HCT116 (cell line): ENCODE data around the gene SLC39A10. TPM values are rescaled to one million over a fixed set of nuclear protein-coding genes. Genes with fewer than 3 reads are reported as not detected.

Experiments used
- ATAC-seq: fragments of 200-7000 bp; cut with Tn5 transposase; 2 replicates; pipeline ENCODE4 v1.9.1; 2020; ENCODE audit warnings: mild to moderate bottlenecking, moderate library complexity
- BruUV-seq: library from RNA; stranded (reverse); fragments of 400-500 nt; replicated peaks from 2 replicates; lab custom pipeline; 2021; lab: Mats Ljungman, UMichigan
- CTCF ChIA-PET: fragments of 300-600 bp; sonication (Branson Sonifier 250); formaldehyde crosslinking; loops from one replicate; lab custom pipeline; 2021; ENCODE audit warnings: antibody characterized with exemption; lab: Charles Lee
- POLR2A ChIA-PET: fragments of 300-600, 350-600 bp; sonication (Branson Sonifier 250); formaldehyde crosslinking; loops from one replicate; lab custom pipeline; 2021; ENCODE audit warnings: antibody characterized with exemption; lab: Charles Lee
- RAD21 ChIA-PET, 2 experiments: fragments of 300-600 bp; sonication (Branson Sonifier 250); formaldehyde crosslinking; loops; one replicate each; lab custom pipeline; 2023; ENCODE audit warnings: low total read pairs in 2 of 2; ENCODE audit not compliant: uncharacterized antibody in 2 of 2, unreplicated experiment in 2 of 2, low non-redundant PET in 1 of 2; lab: Charles Lee
- DNase-seq: peaks from one replicate; pipeline ENCODE4 v3.0.0-alpha.2; 2010; ENCODE audit warnings: low read depth, low spot score
- H2AFZ ChIP-seq: fragments of 200-600 bp; shearing (Covaris generic), sonication (generic); 2 replicates; pipeline ENCODE4 v1.6.1; 2017; ENCODE audit warnings: low read depth, mixed run types, mixed read lengths, antibody characterized with exemption, low read length; ENCODE audit not compliant: poor library complexity, severe bottlenecking
- H3K27ac ChIP-seq: 2 replicates; pipeline ENCODE4 v1.5.1; 2012; ENCODE audit warnings: low read depth, low read length
- H3K27me3 ChIP-seq: fragments of 200-600 bp; sonication (generic); 2 replicates; pipeline ENCODE4 v1.6.1; 2016; ENCODE audit warnings: mixed run types, low read length, mixed read lengths; ENCODE audit not compliant: insufficient read depth
- H3K36me3 ChIP-seq, 2 experiments: fragments of 200-500 bp in 1 of 2; fragments of 200-600 bp in 1 of 2; sonication (Bioruptor generic) in 1 of 2; sonication (generic) in 1 of 2; 2 replicates each; pipeline versions ENCODE4 v1.5.1 to v1.6.1; 2014 to 2016; ENCODE audit warnings: low read length in 2 of 2, inconsistent platforms in 1 of 2, mixed read lengths in 1 of 2, mixed run types in 1 of 2; ENCODE audit not compliant: insufficient read depth in 2 of 2, control insufficient read depth in 1 of 2
- H3K4me1 ChIP-seq, 2 experiments: fragments of 200-600 bp in 1 of 2; sonication (generic) in 1 of 2; 2 replicates each; pipeline versions ENCODE4 v1.5.1 to v1.6.1; 2012 to 2017; ENCODE audit warnings: low read length in 2 of 2, inconsistent platforms in 1 of 2, mild to moderate bottlenecking in 1 of 2, mixed read lengths in 1 of 2, mixed run types in 1 of 2, moderate library complexity in 1 of 2; ENCODE audit not compliant: insufficient read depth in 2 of 2, control insufficient read depth in 1 of 2
- H3K4me2 ChIP-seq: fragments of 200-600 bp; sonication (generic); 2 replicates; pipeline ENCODE4 v1.6.1; 2017; ENCODE audit warnings: mixed run types, low read length, mixed read lengths
- H3K4me3 ChIP-seq, 2 experiments: fragments of 200-600 bp in 1 of 2; sonication (generic) in 1 of 2; replicated peaks in 1 of 2; 2 replicates each; pipeline ENCODE4 v1.5.1; 2011 to 2016; ENCODE audit warnings: low read length in 2 of 2, control low read depth in 1 of 2, low read depth in 1 of 2, mild to moderate bottlenecking in 1 of 2, mixed read lengths in 1 of 2, mixed run types in 1 of 2
- H3K79me2 ChIP-seq: fragments of 200-600 bp; sonication (generic); 2 replicates; pipeline ENCODE4 v1.6.1; 2017; ENCODE audit warnings: mild to moderate bottlenecking, mixed run types, low read length, moderate library complexity, mixed read lengths; ENCODE audit not compliant: insufficient read depth
- H3K9ac ChIP-seq: fragments of 200-600 bp; sonication (generic); 2 replicates; pipeline ENCODE4 v1.6.1; 2016; ENCODE audit warnings: low read length, mixed read lengths
- H3K9me2 ChIP-seq: fragments of 200-600 bp; sonication (generic), shearing (Covaris generic); 2 replicates; pipeline ENCODE4 v1.6.1; 2017; ENCODE audit warnings: mixed run types, mild to moderate bottlenecking, moderate library complexity; ENCODE audit not compliant: insufficient read depth
- H3K9me3 ChIP-seq, 2 experiments: fragments of 200-500 bp in 1 of 2; fragments of 200-600 bp in 1 of 2; sonication (Bioruptor generic) in 1 of 2; sonication (generic) in 1 of 2; 2 replicates each; pipeline ENCODE4 v1.6.1; 2014 to 2017; ENCODE audit warnings: low read length in 2 of 2, mixed read lengths in 2 of 2, inconsistent platforms in 1 of 2, low read depth in 1 of 2, mild to moderate bottlenecking in 1 of 2, mixed run types in 1 of 2, moderate library complexity in 1 of 2; ENCODE audit not compliant: control insufficient read depth in 1 of 2, insufficient read depth in 1 of 2
- H4K20me1 ChIP-seq: fragments of 200-600 bp; sonication (generic), shearing (Covaris generic); 2 replicates; pipeline ENCODE4 v1.6.1; 2017; ENCODE audit warnings: mixed run types, mild to moderate bottlenecking, moderate library complexity; ENCODE audit not compliant: insufficient read depth
- CBX3 ChIP-seq: IDR thresholded peaks from 2 replicates; pipeline ENCODE4 v1.6.1; 2012; ENCODE audit warnings: low read depth
- CEBPB ChIP-seq: IDR thresholded peaks from 2 replicates; pipeline ENCODE4 v1.6.1; 2012; ENCODE audit warnings: low read depth
- EGR1 ChIP-seq: IDR thresholded peaks from 2 replicates; pipeline ENCODE4 v1.6.1; 2012; ENCODE audit warnings: low read depth
- ELF1 ChIP-seq: IDR thresholded peaks from 2 replicates; pipeline ENCODE4 v1.6.1; 2012; ENCODE audit warnings: low read depth, borderline replicate concordance
- EZH2 ChIP-seq: fragments of 200-600 bp; sonication (generic); IDR thresholded peaks from 2 replicates; pipeline ENCODE4 v1.6.1; 2017; ENCODE audit warnings: antibody characterized with exemption, mixed run types
- EZH2phosphoT487 ChIP-seq: fragments of 200-600 bp; IDR thresholded peaks from 2 replicates; pipeline ENCODE4 v1.6.1; 2018; ENCODE audit warnings: antibody characterized with exemption, borderline replicate concordance
- JUND ChIP-seq: IDR thresholded peaks from 2 replicates; pipeline ENCODE4 v1.6.1; 2012
- POLR2AphosphoS5 ChIP-seq: IDR thresholded peaks from 2 replicates; pipeline ENCODE4 v1.6.1; 2011; ENCODE audit warnings: mild to moderate bottlenecking, low read depth, low read length, moderate library complexity
- RAD21 ChIP-seq: IDR thresholded peaks from 2 replicates; pipeline ENCODE4 v1.6.1; 2012; ENCODE audit warnings: low read depth, mild to moderate bottlenecking
- SP1 ChIP-seq: IDR thresholded peaks from 2 replicates; pipeline ENCODE4 v1.6.1; 2012; ENCODE audit warnings: low read depth
- SRF ChIP-seq: IDR thresholded peaks from 2 replicates; pipeline ENCODE4 v1.6.1; 2012; ENCODE audit warnings: low read depth
- TCF7L2 ChIP-seq: IDR thresholded peaks from 2 replicates; pipeline ENCODE4 v1.7.0; 2011; ENCODE audit warnings: borderline replicate concordance, inconsistent platforms; ENCODE audit not compliant: insufficient read depth, insufficient read length; ENCODE audit errors: extremely low read depth
- YY1 ChIP-seq: IDR thresholded peaks from 2 replicates; pipeline ENCODE4 v1.6.1; 2011; ENCODE audit warnings: low read length, low read depth, moderate library complexity, mild to moderate bottlenecking; ENCODE audit not compliant: insufficient replicate concordance; ENCODE audit errors: extremely low read depth
- ZFX ChIP-seq: fragments of 450-650 bp; IDR thresholded peaks from 2 replicates; pipeline ENCODE4 v1.6.1; 2017
- intact Hi-C: fragments of 100-400 bp; cut with micrococcal nuclease; formaldehyde crosslinking; loops from 2 replicates; pipeline ENCODE4 v1.10.0; 2022
- total RNA-seq: library from RNA; stranded (reverse); gene quantifications from one replicate; pipeline ENCODE4 v1.2.1, GENCODE V29; 2021; ENCODE audit not compliant: unreplicated experiment
- TF ChIP-seq, protein P1 (sequence below), 3 experiments: fragments of 200-600 bp in 1 of 3; sonication (generic) in 1 of 3; IDR thresholded peaks in 2 of 3; conservative IDR thresholded peaks in 1 of 3; 2 replicates each; pipeline ENCODE4 v1.5.1; 2012 to 2017; ENCODE audit warnings: low read depth in 2 of 3, low read length in 2 of 3, antibody characterized with exemption in 1 of 3, borderline replicate concordance in 1 of 3, control low read depth in 1 of 3, mild to moderate bottlenecking in 1 of 3, mixed read lengths in 1 of 3, mixed run types in 1 of 3, moderate library complexity in 1 of 3; ENCODE audit not compliant: insufficient read depth in 1 of 3
- TF ChIP-seq, protein P2 (sequence below): IDR thresholded peaks from 2 replicates; pipeline ENCODE4 v1.6.1; 2012
- TF ChIP-seq, protein P3 (sequence below): IDR thresholded peaks from 2 replicates; pipeline ENCODE4 v1.6.1; 2012; ENCODE audit warnings: low read depth

Gene SLC39A10
- total RNA-seq, 1 experiment from 2014 or later: 59.0 TPM

DNA sequence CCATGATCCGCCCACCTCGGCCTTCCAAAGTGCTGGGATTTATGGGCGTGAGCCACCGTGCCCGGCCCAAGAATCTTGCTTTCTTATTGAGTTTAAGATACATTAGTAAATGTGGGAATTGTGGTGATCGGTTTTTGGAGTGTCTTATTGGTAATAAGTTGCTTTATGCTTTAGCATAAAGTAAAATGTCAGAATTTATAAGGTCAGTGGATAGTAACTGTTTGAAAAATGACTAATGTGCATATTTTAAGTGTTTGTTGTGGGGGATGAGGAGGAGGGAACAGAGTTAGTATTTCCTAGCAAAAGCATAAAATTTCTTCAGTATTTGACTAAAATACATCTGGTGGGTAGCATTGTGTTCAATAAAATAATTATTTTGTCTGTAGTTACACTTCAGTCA, 77.4 kb downstream of the SLC39A10 start:
- no peak overlapping the region for H3K27ac ChIP-seq
- H4K20me1 ChIP-seq: no peaks in the 10 kb centered on the region; the same call in 1 of the 2 replicates
- H3K27me3 ChIP-seq: no peaks in the 10 kb centered on the region
- CTCF ChIA-PET: no interaction called here
- no peaks in the 10 kb centered on the region for H3K4me1 ChIP-seq
- DNase-seq: no peak
- H3K4me2 ChIP-seq: no peak overlapping the region
- intact Hi-C loops: no loop called here
- BruUV-seq: no TSS peak
- no peaks in the 10 kb centered on the region for H3K9me3 ChIP-seq
- no peaks in the 10 kb centered on the region for H3K79me2 ChIP-seq
- no peak overlapping the region for H3K9ac ChIP-seq
- peaks cover 3% of the 10 kb centered on the region in 2 experiments; a peak in 1 of 4 replicates for H3K36me3 ChIP-seq
- no peak overlapping the region for H3K4me3 ChIP-seq
- TF ChIP-seq SP1 (no peak), ZFX (no peak), RAD21 (no peak), YY1 (no peak)
- no peaks in the 10 kb centered on the region for H3K9me2 ChIP-seq
- POLR2A ChIA-PET: no interaction called here
- ATAC-seq: no peak
- RAD21 ChIA-PET: no interaction called here
- H2AFZ ChIP-seq: no peak overlapping the region

DNA sequence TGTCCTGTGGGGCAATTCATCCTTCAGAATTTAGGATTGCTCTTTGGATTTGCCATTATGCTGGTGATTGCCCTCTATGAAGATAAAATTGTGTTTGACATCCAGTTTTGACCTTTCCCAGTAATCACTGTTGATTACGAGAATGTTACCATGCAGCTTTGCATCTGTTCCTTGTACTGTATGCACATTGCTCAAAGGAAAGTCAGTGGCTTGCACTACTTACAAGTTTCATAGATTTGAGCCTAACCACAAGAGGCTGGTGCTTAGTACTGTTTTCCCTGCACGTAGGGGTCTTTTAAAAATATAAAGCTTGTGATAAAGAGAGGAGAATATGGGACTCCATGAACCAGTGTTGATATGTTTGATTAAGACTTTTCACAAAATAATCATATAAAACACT, 77.9 kb downstream of the SLC39A10 start:
- Histone ChIP-seq H2AFZ (no peak overlapping the region), H3K4me3 (no peak overlapping the region), H3K36me3 (peaks cover 3% of the 10 kb centered on the region in 2 experiments; a peak in 1 of 4 replicates), H3K4me2 (no peak overlapping the region), H3K27ac (no peak overlapping the region), H3K9me2 (no peaks in the 10 kb centered on the region), H3K9ac (no peak overlapping the region), H3K79me2 (no peaks in the 10 kb centered on the region), H3K27me3 (no peaks in the 10 kb centered on the region), H3K4me1 (no peaks in the 10 kb centered on the region), H3K9me3 (no peaks in the 10 kb centered on the region), H4K20me1 (no peaks in the 10 kb centered on the region; the same call in 1 of the 2 replicates)
- DNase-seq (no peak), ATAC-seq (no peak)
- no TSS peak for BruUV-seq
- intact Hi-C loops: no loop called here
- CTCF ChIA-PET: no interaction called here
- TF ChIP-seq, protein P1, sequence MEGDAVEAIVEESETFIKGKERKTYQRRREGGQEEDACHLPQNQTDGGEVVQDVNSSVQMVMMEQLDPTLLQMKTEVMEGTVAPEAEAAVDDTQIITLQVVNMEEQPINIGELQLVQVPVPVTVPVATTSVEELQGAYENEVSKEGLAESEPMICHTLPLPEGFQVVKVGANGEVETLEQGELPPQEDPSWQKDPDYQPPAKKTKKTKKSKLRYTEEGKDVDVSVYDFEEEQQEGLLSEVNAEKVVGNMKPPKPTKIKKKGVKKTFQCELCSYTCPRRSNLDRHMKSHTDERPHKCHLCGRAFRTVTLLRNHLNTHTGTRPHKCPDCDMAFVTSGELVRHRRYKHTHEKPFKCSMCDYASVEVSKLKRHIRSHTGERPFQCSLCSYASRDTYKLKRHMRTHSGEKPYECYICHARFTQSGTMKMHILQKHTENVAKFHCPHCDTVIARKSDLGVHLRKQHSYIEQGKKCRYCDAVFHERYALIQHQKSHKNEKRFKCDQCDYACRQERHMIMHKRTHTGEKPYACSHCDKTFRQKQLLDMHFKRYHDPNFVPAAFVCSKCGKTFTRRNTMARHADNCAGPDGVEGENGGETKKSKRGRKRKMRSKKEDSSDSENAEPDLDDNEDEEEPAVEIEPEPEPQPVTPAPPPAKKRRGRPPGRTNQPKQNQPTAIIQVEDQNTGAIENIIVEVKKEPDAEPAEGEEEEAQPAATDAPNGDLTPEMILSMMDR (IDR thresholded peaks at IDR 0.05 in 2 of 3, conservative IDR thresholded peaks at IDR 0.05 in 1 of 3; ENCODE audit: borderline replicate concordance in 1 of 3, insufficient read depth in 1 of 3, low read depth in 2 of 3, low read length in 2 of 3): no peak
- TF ChIP-seq, protein P2, sequence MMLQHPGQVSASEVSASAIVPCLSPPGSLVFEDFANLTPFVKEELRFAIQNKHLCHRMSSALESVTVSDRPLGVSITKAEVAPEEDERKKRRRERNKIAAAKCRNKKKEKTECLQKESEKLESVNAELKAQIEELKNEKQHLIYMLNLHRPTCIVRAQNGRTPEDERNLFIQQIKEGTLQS: no peak
- TF ChIP-seq CEBPB: no peak
- TF ChIP-seq YY1: no peak
- TF ChIP-seq TCF7L2: no peak
- no peak for TF ChIP-seq SRF
- TF ChIP-seq, protein P3, sequence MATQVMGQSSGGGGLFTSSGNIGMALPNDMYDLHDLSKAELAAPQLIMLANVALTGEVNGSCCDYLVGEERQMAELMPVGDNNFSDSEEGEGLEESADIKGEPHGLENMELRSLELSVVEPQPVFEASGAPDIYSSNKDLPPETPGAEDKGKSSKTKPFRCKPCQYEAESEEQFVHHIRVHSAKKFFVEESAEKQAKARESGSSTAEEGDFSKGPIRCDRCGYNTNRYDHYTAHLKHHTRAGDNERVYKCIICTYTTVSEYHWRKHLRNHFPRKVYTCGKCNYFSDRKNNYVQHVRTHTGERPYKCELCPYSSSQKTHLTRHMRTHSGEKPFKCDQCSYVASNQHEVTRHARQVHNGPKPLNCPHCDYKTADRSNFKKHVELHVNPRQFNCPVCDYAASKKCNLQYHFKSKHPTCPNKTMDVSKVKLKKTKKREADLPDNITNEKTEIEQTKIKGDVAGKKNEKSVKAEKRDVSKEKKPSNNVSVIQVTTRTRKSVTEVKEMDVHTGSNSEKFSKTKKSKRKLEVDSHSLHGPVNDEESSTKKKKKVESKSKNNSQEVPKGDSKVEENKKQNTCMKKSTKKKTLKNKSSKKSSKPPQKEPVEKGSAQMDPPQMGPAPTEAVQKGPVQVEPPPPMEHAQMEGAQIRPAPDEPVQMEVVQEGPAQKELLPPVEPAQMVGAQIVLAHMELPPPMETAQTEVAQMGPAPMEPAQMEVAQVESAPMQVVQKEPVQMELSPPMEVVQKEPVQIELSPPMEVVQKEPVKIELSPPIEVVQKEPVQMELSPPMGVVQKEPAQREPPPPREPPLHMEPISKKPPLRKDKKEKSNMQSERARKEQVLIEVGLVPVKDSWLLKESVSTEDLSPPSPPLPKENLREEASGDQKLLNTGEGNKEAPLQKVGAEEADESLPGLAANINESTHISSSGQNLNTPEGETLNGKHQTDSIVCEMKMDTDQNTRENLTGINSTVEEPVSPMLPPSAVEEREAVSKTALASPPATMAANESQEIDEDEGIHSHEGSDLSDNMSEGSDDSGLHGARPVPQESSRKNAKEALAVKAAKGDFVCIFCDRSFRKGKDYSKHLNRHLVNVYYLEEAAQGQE: no peak
- TF ChIP-seq ELF1: no peak
- no peak for TF ChIP-seq POLR2AphosphoS5
- no peak for TF ChIP-seq SP1
- no peak for TF ChIP-seq CBX3
- TF ChIP-seq EZH2: no peak
- TF ChIP-seq EZH2phosphoT487: no peak
- no peak for TF ChIP-seq EGR1
- TF ChIP-seq ZFX: no peak
- TF ChIP-seq RAD21: no peak
- no peak for TF ChIP-seq JUND
- RAD21 ChIA-PET: no interaction called here
- POLR2A ChIA-PET: no interaction called here
